ENCODE results near the gene LRRC8D. TPM values are rescaled to one million over a fixed set of nuclear protein-coding genes. Genes with fewer than 3 reads are reported as not detected.
"Not testable (repeated sequence)": the region's sequence is repeated elsewhere in the genome, so short reads cannot be mapped to it uniquely, and the experiment has no call there.

The LRRC8D gene
- total and polyA plus RNA-seq, 2 donors from 2014 or later = 16.3 to 36.6 TPM

GRCh38 chr1:89975540-89976125 lies 154.8 kb downstream of the LRRC8D start:
- H3K27ac ChIP-seq (ENCODE audit: low read depth in 2 of 2, low read length in 2 of 2) = no peak overlapping the region
- DNase-seq (no peak), FAIRE-seq (no peak)
- H3K9me3 ChIP-seq (ENCODE audit: control insufficient read depth in 2 of 3, insufficient read depth in 1 of 3, low read length in 3 of 3) = no peaks in the 10 kb centered on the region
- no peak overlapping the region for H3K4me3 ChIP-seq (ENCODE audit: low read length in 3 of 3)
- TF ChIP-seq, protein P1, sequence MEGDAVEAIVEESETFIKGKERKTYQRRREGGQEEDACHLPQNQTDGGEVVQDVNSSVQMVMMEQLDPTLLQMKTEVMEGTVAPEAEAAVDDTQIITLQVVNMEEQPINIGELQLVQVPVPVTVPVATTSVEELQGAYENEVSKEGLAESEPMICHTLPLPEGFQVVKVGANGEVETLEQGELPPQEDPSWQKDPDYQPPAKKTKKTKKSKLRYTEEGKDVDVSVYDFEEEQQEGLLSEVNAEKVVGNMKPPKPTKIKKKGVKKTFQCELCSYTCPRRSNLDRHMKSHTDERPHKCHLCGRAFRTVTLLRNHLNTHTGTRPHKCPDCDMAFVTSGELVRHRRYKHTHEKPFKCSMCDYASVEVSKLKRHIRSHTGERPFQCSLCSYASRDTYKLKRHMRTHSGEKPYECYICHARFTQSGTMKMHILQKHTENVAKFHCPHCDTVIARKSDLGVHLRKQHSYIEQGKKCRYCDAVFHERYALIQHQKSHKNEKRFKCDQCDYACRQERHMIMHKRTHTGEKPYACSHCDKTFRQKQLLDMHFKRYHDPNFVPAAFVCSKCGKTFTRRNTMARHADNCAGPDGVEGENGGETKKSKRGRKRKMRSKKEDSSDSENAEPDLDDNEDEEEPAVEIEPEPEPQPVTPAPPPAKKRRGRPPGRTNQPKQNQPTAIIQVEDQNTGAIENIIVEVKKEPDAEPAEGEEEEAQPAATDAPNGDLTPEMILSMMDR (IDR thresholded peaks at IDR 0.05; ENCODE audit: borderline replicate concordance, extremely low read depth, insufficient read depth) = no peak
- no peaks in the 10 kb centered on the region for H3K27me3 ChIP-seq (ENCODE audit: control insufficient read depth, insufficient read depth, low read length)
- no peaks in the 10 kb centered on the region for H3K4me1 ChIP-seq (ENCODE audit: control insufficient read depth in 2 of 3, insufficient read depth in 2 of 3, low read depth in 1 of 3, low read length in 3 of 3)
- no peaks in the 10 kb centered on the region for H3K36me3 ChIP-seq (ENCODE audit: control insufficient read depth in 2 of 3, insufficient read depth in 3 of 3, low read length in 3 of 3)
- H3K9ac ChIP-seq (ENCODE audit: low read length in 3 of 3) = no peak overlapping the region
- intact Hi-C loops (cut with DNase I) = loop anchor here (5.0 kb wide), 1 partner anchor 183 kb away; no protein-coding TSS in a partner anchor

- H3K27me3 ChIP-seq (ENCODE audit: control insufficient read depth, insufficient read depth, low read length) = no peaks in the 10 kb centered on the region
- FAIRE-seq (no peak), DNase-seq (no peak)
- H3K36me3 ChIP-seq (ENCODE audit: control insufficient read depth in 2 of 3, insufficient read depth in 3 of 3, low read length in 3 of 3) = no peaks in the 10 kb centered on the region
- no peak overlapping the region for H3K9ac ChIP-seq (ENCODE audit: low read length in 3 of 3)
- H3K4me3 ChIP-seq (ENCODE audit: low read length in 3 of 3) = no peak overlapping the region
- H3K27ac ChIP-seq (ENCODE audit: low read depth in 2 of 2, low read length in 2 of 2) = no peak overlapping the region
- intact Hi-C loops (cut with DNase I) = loop anchor here (5.0 kb wide), 1 partner anchor 186 kb away; no protein-coding TSS in a partner anchor
- TF ChIP-seq, protein P1 (IDR thresholded peaks at IDR 0.05; ENCODE audit: borderline replicate concordance, extremely low read depth, insufficient read depth) = no peak
- no peaks in the 10 kb centered on the region for H3K9me3 ChIP-seq (ENCODE audit: control insufficient read depth in 2 of 3, insufficient read depth in 1 of 3, low read length in 3 of 3)
- no peaks in the 10 kb centered on the region for H3K4me1 ChIP-seq (ENCODE audit: control insufficient read depth in 2 of 3, insufficient read depth in 2 of 3, low read depth in 1 of 3, low read length in 3 of 3)
These were observed 157.9 kb downstream of the LRRC8D start for GRCh38 chr1:89978755-89979154.

DNA sequence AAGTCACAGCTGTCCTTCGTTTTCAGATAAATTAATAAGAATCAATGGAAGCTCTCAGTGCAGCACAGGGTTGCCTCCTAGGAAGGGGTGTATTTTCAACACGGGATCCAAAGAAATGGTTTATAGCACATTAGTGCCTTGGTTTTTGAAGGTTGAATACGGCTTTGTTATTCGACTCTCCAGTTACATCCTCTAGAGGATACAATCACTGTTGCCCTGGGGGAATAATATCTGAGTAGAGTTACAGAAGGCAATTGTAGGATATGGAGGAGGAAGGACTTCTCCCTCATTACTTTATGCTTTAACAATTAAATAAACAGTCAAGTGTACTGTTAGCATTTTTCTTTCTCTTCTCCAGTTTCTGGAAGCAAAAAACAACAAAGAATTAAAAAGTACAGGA lies 159.8 kb downstream of the LRRC8D start:
- Histone ChIP-seq H3K9ac (ENCODE audit: low read length in 3 of 3) (no peak overlapping the region), H3K4me3 (ENCODE audit: low read length in 3 of 3) (no peak overlapping the region), H3K27me3 (ENCODE audit: control insufficient read depth, insufficient read depth, low read length) (no peaks in the 10 kb centered on the region), H3K27ac (ENCODE audit: low read depth in 2 of 2, low read length in 2 of 2) (no peak overlapping the region), H3K9me3 (ENCODE audit: control insufficient read depth in 2 of 3, insufficient read depth in 1 of 3, low read length in 3 of 3) (no peaks in the 10 kb centered on the region), H3K36me3 (ENCODE audit: control insufficient read depth in 2 of 3, insufficient read depth in 3 of 3, low read length in 3 of 3) (no peaks in the 10 kb centered on the region), H3K4me1 (ENCODE audit: control insufficient read depth in 2 of 3, insufficient read depth in 2 of 3, low read depth in 1 of 3, low read length in 3 of 3) (no peaks in the 10 kb centered on the region)
- TF ChIP-seq, protein P1 (IDR thresholded peaks at IDR 0.05; ENCODE audit: borderline replicate concordance, extremely low read depth, insufficient read depth) = no peak
- peak in 2 of 5 donors; percentile 34 to 42 for DNase-seq
- intact Hi-C loops (cut with DNase I) = loop anchor here (5.0 kb wide), 1 partner anchor 168 kb away; no protein-coding TSS in a partner anchor
- FAIRE-seq = no peak

DNA sequence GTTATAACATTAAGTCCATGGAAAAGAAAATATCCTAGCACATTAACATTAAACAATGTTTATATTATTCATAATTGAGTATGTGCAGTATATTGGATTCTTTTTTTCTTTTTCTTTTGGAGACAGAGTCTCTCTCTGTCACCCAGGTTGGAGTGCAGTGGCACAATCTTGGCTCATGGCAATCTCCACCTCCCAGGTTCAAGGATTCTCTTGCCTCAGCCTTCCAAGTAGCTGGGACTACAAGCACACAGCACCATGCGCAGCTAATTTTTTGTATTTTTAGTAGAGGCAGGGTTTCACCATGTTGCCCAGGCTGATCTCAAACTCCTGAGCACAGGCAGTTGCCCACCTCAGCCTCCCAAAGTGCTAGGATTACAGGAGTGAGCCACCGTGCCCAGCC lies 162.0 kb downstream of the LRRC8D start:
- not testable (repeated sequence) for H3K9me3 ChIP-seq (ENCODE audit: control insufficient read depth in 2 of 3, insufficient read depth in 1 of 3, low read length in 3 of 3); H3K27me3 ChIP-seq (ENCODE audit: control insufficient read depth, insufficient read depth, low read length); H3K9ac ChIP-seq (ENCODE audit: low read length in 3 of 3); H3K27ac ChIP-seq (ENCODE audit: low read depth in 2 of 2, low read length in 2 of 2); DNase-seq; H3K4me1 ChIP-seq (ENCODE audit: control insufficient read depth in 2 of 3, insufficient read depth in 2 of 3, low read depth in 1 of 3, low read length in 3 of 3); H3K4me3 ChIP-seq (ENCODE audit: low read length in 3 of 3); H3K36me3 ChIP-seq (ENCODE audit: control insufficient read depth in 2 of 3, insufficient read depth in 3 of 3, low read length in 3 of 3); FAIRE-seq
- intact Hi-C loops (cut with DNase I) = loop anchor here (5.0 kb wide), 1 partner anchor 171 kb away; no protein-coding TSS in a partner anchor

DNA sequence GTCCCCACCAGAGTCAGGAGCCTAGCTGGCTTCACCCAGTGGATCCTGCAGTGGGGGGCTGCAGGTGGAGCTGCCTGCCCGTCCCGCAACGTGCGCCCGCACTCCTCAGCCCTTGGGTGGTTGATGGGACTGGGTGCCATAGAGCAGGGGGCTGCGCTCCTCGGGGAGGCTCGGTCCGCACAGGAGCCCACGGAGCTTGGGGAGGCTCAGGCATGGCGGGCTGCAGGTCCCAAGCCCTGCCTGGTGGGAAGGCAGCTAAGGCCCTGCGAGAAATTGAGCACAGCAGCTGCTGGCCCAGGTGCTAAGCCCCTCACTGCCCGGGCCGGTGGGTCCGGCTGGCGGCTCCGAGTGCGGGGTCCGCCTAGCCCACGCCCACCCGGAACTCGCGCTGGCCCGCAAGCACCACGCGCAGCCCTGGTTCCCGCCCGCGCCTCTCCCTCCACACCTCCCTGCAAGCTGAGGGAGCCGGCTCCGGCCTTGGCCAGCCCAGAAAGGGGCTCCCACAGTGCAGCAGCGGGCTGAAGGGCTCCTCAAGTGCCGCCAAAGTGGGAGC lies 163.8 kb downstream of the LRRC8D start:
- not testable (repeated sequence) for FAIRE-seq; H3K27ac ChIP-seq (ENCODE audit: low read depth in 2 of 2, low read length in 2 of 2); DNase-seq; H3K27me3 ChIP-seq (ENCODE audit: control insufficient read depth, insufficient read depth, low read length); H3K36me3 ChIP-seq (ENCODE audit: control insufficient read depth in 2 of 3, insufficient read depth in 3 of 3, low read length in 3 of 3); H3K9me3 ChIP-seq (ENCODE audit: control insufficient read depth in 2 of 3, insufficient read depth in 1 of 3, low read length in 3 of 3); H3K4me3 ChIP-seq (ENCODE audit: low read length in 3 of 3); H3K9ac ChIP-seq (ENCODE audit: low read length in 3 of 3); H3K4me1 ChIP-seq (ENCODE audit: control insufficient read depth in 2 of 3, insufficient read depth in 2 of 3, low read depth in 1 of 3, low read length in 3 of 3)
- intact Hi-C loops (cut with DNase I) = loop anchor here (5.0 kb wide), 2 partner anchors 172 to 182 kb away; no protein-coding TSS in a partner anchor

All from kidney (tissue), 14 donors.